HAP-1 (cell line): ENCODE measurements around the gene DOK4.
A peak's percentile ranks its signal among the peaks of the same experiment; 100 is the strongest.

Experiments used
- DNase-seq, 2 experiments: peaks; one replicate each; pipeline ENCODE4 v3.0.0-alpha.2; 2016 to 2020; ENCODE audit warnings: low spot score in 2 of 2
- H3K27me3 ChIP-seq: fragments of 250-450 bp; sonication (Bioruptor Pico); 2 replicates; pipeline ENCODE4 v1.5.1; 2020; ENCODE audit warnings: low read depth, mild to moderate bottlenecking, moderate library complexity
- H3K36me3 ChIP-seq: fragments of 250-450 bp; sonication (Bioruptor Pico); replicated peaks from 2 replicates; pipeline ENCODE4 v1.5.1; 2020; ENCODE audit warnings: mild to moderate bottlenecking
- H3K4me1 ChIP-seq: fragments of 250-450 bp; sonication (Bioruptor Pico); 2 replicates; pipeline ENCODE4 v1.5.1; 2020; ENCODE audit warnings: mild to moderate bottlenecking
- H3K4me3 ChIP-seq: fragments of 250-450 bp; sonication (Bioruptor Pico); 2 replicates; pipeline ENCODE4 v1.5.1; 2020; ENCODE audit warnings: mild to moderate bottlenecking, moderate library complexity
- H3K9me3 ChIP-seq: fragments of 250-450 bp; sonication (Bioruptor Pico); 2 replicates; pipeline ENCODE4 v1.5.1; 2020; ENCODE audit warnings: mild to moderate bottlenecking, moderate library complexity
- in situ Hi-C: fragments of 300-500 bp; cut with MboI; formaldehyde crosslinking; loops from 3 replicates; pipeline ENCODE4 v1.14.3; 2020; ENCODE audit warnings: low sequenced_read_pairs, inconsistent platforms, mixed read lengths

Gene DOK4

DNA sequence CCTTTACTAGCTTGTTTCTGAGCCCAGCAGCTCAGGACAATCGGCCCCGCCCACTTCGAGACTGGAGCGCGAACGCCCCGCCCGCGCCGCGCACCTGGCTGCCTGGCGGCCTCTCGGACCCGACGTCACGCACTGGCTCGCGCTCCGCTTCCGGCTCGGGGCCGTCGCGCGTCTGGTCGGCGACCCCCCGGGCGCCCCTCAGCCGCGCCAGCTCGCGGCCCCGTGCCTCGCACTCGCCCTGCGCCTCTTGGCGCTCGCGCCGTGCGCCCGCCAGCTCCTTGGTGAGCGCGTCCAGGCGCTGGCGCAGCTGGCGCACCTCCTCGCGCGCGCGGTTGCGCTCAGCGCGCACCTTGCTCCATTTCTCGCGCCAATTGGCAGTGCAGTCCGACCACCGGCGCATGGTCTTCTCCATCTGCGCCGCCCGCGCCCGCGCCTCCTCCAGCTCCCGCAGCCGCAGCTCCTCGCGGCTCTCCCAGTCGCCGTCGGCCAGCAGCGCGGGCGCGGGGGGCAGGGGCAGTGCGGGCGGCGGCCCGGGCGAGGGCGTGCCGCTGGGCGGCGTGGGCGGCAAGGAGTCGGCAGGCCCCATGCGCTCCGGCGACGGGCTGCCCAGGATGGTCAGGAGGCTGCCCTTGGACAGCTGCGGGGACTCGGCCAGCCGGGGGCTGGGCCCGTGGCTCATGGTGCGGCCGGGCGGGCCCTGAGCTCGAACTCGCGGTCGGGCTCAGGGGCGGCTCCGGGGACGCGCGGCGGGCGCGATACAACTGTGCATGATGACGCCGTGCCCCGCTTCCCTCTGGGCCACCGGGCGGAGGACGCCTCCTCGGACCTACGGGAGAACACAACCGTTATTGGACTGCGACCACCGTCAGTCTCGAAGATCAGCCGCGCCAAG lies 42.5 kb upstream of the DOK4 start:
- no peaks in the 10 kb centered on the region for H3K4me1 ChIP-seq
- H3K9me3 ChIP-seq = no peaks in the 10 kb centered on the region
- no peak overlapping the region for H3K4me3 ChIP-seq
- no peak for DNase-seq
- in situ Hi-C loops = no loop called here
- no peaks in the 10 kb centered on the region for H3K36me3 ChIP-seq
- H3K27me3 ChIP-seq = no peaks in the 10 kb centered on the region

GRCh38 chr16:57527610-57528360 lies 41.5 kb upstream of the DOK4 start:
- Histone ChIP-seq H3K27me3 (no peaks in the 10 kb centered on the region), H3K4me1 (no peaks in the 10 kb centered on the region), H3K9me3 (no peaks in the 10 kb centered on the region), H3K36me3 (no peaks in the 10 kb centered on the region), H3K4me3 (no peak overlapping the region)
- in situ Hi-C loops = no loop called here
- DNase-seq = no peak

- no peak overlapping the region for H3K4me3 ChIP-seq
- H3K36me3 ChIP-seq = no peaks in the 10 kb centered on the region
- in situ Hi-C loops = no loop called here
- no peaks in the 10 kb centered on the region for H3K9me3 ChIP-seq
- no peak for DNase-seq
- H3K27me3 ChIP-seq = no peaks in the 10 kb centered on the region
- H3K4me1 ChIP-seq = no peaks in the 10 kb centered on the region
These were observed 40.7 kb upstream of the DOK4 start for GRCh38 chr16:57527027-57527426.

DNA sequence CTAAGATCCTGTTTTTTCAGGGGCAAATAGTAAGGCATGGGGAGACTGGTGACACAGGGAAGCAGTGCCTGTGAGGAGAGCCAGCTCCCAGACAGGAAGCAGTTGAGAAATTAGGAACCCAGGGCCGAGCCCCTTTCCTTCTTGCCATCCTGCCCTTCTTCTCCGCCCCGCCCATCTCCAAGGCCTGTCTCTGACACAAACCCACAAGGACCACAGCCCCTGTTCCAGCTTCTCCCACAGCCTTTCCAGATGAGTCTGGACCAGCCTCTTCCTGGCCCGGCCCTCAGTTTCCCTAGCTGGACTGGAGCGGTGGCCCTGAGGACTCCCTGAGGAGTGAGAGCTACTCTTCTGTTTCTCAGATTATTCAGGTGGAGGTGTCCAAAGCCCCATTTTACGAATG lies 40.2 kb upstream of the DOK4 start:
- no peak for DNase-seq
- H3K27me3 ChIP-seq = no peaks in the 10 kb centered on the region
- no peak overlapping the region for H3K4me3 ChIP-seq
- H3K9me3 ChIP-seq = no peaks in the 10 kb centered on the region
- no peaks in the 10 kb centered on the region for H3K4me1 ChIP-seq
- H3K36me3 ChIP-seq = no peaks in the 10 kb centered on the region
- in situ Hi-C loops = no loop called here

GRCh38 chr16:57525761-57526160 lies 39.5 kb upstream of the DOK4 start:
- Histone ChIP-seq H3K36me3 (no peaks in the 10 kb centered on the region), H3K4me1 (no peaks in the 10 kb centered on the region), H3K27me3 (no peaks in the 10 kb centered on the region), H3K9me3 (no peaks in the 10 kb centered on the region), H3K4me3 (no peak overlapping the region)
- in situ Hi-C loops = no loop called here
- DNase-seq = no peak

GRCh38 chr16:57522960-57523359 lies 36.7 kb upstream of the DOK4 start:
- in situ Hi-C loops = no loop called here
- no peak for DNase-seq
- H3K27me3 ChIP-seq = no peaks in the 10 kb centered on the region
- no peak overlapping the region for H3K4me3 ChIP-seq
- H3K36me3 ChIP-seq = no peaks in the 10 kb centered on the region
- H3K4me1 ChIP-seq = no peaks in the 10 kb centered on the region
- no peaks in the 10 kb centered on the region for H3K9me3 ChIP-seq

- Histone ChIP-seq H3K4me1 (no peaks in the 10 kb centered on the region), H3K27me3 (no peaks in the 10 kb centered on the region), H3K4me3 (no peak overlapping the region), H3K36me3 (no peaks in the 10 kb centered on the region), H3K9me3 (no peaks in the 10 kb centered on the region)
- DNase-seq = peak; percentile 51 to 89
- in situ Hi-C loops = loop anchor here (5.0 kb wide), 1 partner anchor 218 kb away; no protein-coding TSS in a partner anchor
These were observed 33.6 kb upstream of the DOK4 start for GRCh38 chr16:57519796-57520360.

- no peaks in the 10 kb centered on the region for H3K4me1 ChIP-seq
- no peaks in the 10 kb centered on the region for H3K27me3 ChIP-seq
- H3K9me3 ChIP-seq = no peaks in the 10 kb centered on the region
- in situ Hi-C loops = loop anchor here (5.0 kb wide), 1 partner anchor 217 kb away; no protein-coding TSS in a partner anchor
- no peaks in the 10 kb centered on the region for H3K36me3 ChIP-seq
- no peak overlapping the region for H3K4me3 ChIP-seq
- DNase-seq = no peak
These were observed 32.6 kb upstream of the DOK4 start for GRCh38 chr16:57518922-57519321.

DNA sequence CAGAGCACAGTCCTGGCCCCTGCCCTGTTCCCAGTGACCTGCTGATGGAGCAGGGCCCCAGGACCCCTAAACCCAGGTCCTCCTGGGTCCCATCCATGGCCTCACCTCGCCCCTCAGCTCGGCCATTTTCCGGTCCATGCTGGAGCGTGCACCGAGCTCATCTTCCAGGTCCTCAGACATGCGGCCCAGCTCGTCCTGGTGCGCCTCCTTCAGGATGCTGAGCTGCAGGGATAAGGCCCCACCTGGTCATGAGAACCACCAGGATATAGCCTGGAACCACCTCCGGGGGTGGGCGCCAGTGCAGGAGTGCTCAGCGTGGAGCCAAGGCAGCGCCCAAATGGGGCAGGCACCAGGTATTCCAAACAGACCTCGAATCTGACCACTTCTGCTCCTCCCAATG lies 32.2 kb upstream of the DOK4 start:
- H3K36me3 ChIP-seq = no peaks in the 10 kb centered on the region
- H3K4me1 ChIP-seq = peaks cover 2% of the 10 kb centered on the region
- H3K27me3 ChIP-seq = no peaks in the 10 kb centered on the region
- H3K4me3 ChIP-seq = no peak overlapping the region
- H3K9me3 ChIP-seq = no peaks in the 10 kb centered on the region
- in situ Hi-C loops = loop anchor here (5.0 kb wide), 1 partner anchor 216 kb away; no protein-coding TSS in a partner anchor
- DNase-seq = no peak

DNA sequence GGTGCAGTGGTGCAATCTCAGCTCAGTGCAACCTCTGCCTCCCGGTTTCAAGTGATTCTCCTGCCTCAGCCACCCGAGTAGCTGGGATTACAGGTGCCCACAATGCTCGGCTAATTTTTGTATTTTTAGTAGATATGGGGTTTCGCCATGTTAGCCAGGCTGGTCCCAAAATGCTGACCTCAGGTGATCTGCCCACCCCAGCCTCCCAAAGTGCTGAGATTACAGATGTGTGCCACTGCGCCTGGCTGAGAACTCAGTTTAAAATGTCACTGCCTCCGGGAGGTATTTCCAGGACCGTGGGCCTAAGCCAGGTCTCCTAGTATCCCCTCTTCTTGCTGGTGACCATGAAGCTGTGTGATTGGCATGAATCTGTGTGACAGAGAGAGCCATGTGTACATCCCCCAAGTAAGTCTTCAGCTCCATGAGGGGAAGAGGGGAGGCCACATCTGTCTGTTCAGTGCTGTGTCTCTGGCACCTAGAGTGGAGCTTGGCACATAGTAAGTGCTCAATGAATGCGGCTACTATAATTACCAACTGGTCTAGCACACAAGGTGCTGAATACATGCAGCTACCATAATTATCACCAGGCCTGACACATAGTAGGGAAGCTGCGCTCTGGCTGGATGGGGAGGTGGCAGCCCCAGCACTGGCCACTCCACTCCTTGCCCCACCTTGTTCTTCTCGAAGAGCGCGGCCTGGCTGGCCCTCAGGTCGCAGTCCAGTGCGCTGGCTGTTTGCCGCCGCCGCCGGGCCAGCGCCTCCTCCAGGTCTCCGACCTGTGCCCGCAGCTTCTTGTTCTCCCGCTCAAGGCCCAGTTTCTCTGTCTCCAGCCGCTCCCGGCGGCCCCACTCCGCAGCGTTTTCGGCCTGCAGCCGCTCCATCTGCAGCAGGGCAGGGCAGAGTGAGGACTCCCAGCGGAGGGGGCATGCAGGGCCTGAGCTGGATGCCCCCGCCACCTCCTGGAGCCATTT lies 31.4 kb upstream of the DOK4 start:
- H3K27me3 ChIP-seq = no peaks in the 10 kb centered on the region
- no peak overlapping the region for H3K4me3 ChIP-seq
- DNase-seq = no peak
- in situ Hi-C loops = loop anchor here (5.0 kb wide), 1 partner anchor 215 kb away; no protein-coding TSS in a partner anchor
- no peaks in the 10 kb centered on the region for H3K9me3 ChIP-seq
- H3K4me1 ChIP-seq = peaks cover 7% of the 10 kb centered on the region
- H3K36me3 ChIP-seq = no peaks in the 10 kb centered on the region

DNA sequence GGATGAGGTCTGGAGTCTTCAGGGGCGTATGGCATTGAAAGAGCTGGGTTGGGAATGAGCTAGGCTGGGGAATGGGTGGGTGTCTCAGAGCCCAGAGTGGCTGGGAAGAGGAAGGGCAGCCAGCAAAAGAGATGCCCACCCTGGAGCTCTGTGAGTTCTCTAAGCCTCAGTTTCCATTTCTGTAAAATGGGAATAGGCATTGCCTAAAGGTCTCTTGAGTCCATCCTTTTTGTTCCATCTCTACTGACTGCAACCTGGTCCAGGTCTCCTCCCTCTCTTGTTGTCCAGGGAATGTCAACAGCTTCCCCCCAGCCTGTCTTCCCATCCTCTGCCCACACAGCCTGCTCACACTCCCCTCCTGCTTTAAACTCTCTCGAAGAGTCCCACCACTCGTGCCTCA lies 30.5 kb upstream of the DOK4 start:
- Histone ChIP-seq H3K4me3 (no peak overlapping the region), H3K4me1 (peaks cover 7% of the 10 kb centered on the region), H3K9me3 (no peaks in the 10 kb centered on the region), H3K36me3 (no peaks in the 10 kb centered on the region), H3K27me3 (no peaks in the 10 kb centered on the region)
- DNase-seq = no peak
- in situ Hi-C loops = loop anchor here (5.0 kb wide), 1 partner anchor 214 kb away; no protein-coding TSS in a partner anchor

GRCh38 chr16:57516176-57516725 lies 30.0 kb upstream of the DOK4 start:
- Histone ChIP-seq H3K4me1 (peaks cover 7% of the 10 kb centered on the region), H3K4me3 (no peak overlapping the region), H3K9me3 (no peaks in the 10 kb centered on the region), H3K36me3 (no peaks in the 10 kb centered on the region), H3K27me3 (no peaks in the 10 kb centered on the region)
- in situ Hi-C loops = loop anchor here (5.0 kb wide), 1 partner anchor 214 kb away; no protein-coding TSS in a partner anchor
- DNase-seq = no peak
